ENCODE results near the gene NAT8L.

Gene NAT8L

GRCh38 chr4:2045518-2045951, 13.6 kb upstream of the NAT8L start:
- DNase-seq (ENCODE audit: low spot score) = peak; percentile 34

- DNase-seq (ENCODE audit: low spot score) = no peak
These were observed 12.8 kb upstream of the NAT8L start for GRCh38 chr4:2046031-2046961.

GRCh38 chr4:2047031-2047660, 12.0 kb upstream of the NAT8L start:
- DNase-seq (ENCODE audit: low spot score) = no peak

- no peak for DNase-seq (ENCODE audit: low spot score)
These were observed 11.1 kb upstream of the NAT8L start for GRCh38 chr4:2047781-2048581.

- no peak for DNase-seq (ENCODE audit: low spot score)
These were observed 10.3 kb upstream of the NAT8L start for GRCh38 chr4:2048831-2049230.

GRCh38 chr4:2049381-2049780, 9.7 kb upstream of the NAT8L start:
- no peak for DNase-seq (ENCODE audit: low spot score)

- DNase-seq (ENCODE audit: low spot score) = no peak
These were observed 9.3 kb upstream of the NAT8L start for GRCh38 chr4:2049811-2050210.

- no peak for DNase-seq (ENCODE audit: low spot score)
These were observed 8.0 kb upstream of the NAT8L start for GRCh38 chr4:2051086-2051485.

- DNase-seq (ENCODE audit: low spot score) = no peak
These were observed 4.9 kb upstream of the NAT8L start for GRCh38 chr4:2054217-2054616.

- peak; percentile 30 for DNase-seq (ENCODE audit: low spot score)
These were observed 1.6 kb upstream of the NAT8L start for GRCh38 chr4:2057382-2058065.

- DNase-seq (ENCODE audit: low spot score) = peak; percentile 58
These were observed 672 bp upstream of the NAT8L start for GRCh38 chr4:2058264-2059045.

GRCh38 chr4:2059726-2060602, 837 bp downstream of the NAT8L start:
- DNase-seq (ENCODE audit: low spot score) = no peak

GRCh38 chr4:2060611-2061185, 1.6 kb downstream of the NAT8L start:
- peak; percentile 31 for DNase-seq (ENCODE audit: low spot score)

GRCh38 chr4:2061186-2062131, 2.3 kb downstream of the NAT8L start:
- DNase-seq (ENCODE audit: low spot score) = no peak

- no peak for DNase-seq (ENCODE audit: low spot score)
These were observed 3.2 kb downstream of the NAT8L start for GRCh38 chr4:2062168-2062807.

GRCh38 chr4:2062808-2063524, 3.8 kb downstream of the NAT8L start:
- no peak for DNase-seq (ENCODE audit: low spot score)

- DNase-seq (ENCODE audit: low spot score) = no peak
These were observed 4.6 kb downstream of the NAT8L start for GRCh38 chr4:2063557-2064275.
